HepG2 (cell line): ENCODE measurements around the gene GK. TPM values are rescaled to one million over a fixed set of nuclear protein-coding genes. Genes with fewer than 3 reads are reported as not detected.

Source experiments
- ARNTL ChIP-seq: sonication (generic); formaldehyde crosslinking; IDR thresholded peaks from 2 replicates; pipeline ENCODE4 v1.4.0; 2020; ENCODE audit warnings: mild to moderate bottlenecking, missing genetic modification reagents
- ATRX ChIP-seq: sonication (generic); formaldehyde crosslinking; IDR thresholded peaks from 2 replicates; pipeline ENCODE4 v1.4.0; 2020; ENCODE audit warnings: missing genetic modification reagents, borderline replicate concordance
- CEBPG ChIP-seq: IDR thresholded peaks from 2 replicates; pipeline ENCODE4 v1.6.1; 2016
- FOXC1 ChIP-seq: sonication (generic); formaldehyde crosslinking; IDR thresholded peaks from 2 replicates; pipeline ENCODE4 v1.8.0; 2022; ENCODE audit warnings: mild to moderate bottlenecking, missing genetic modification reagents, borderline replicate concordance
- MAFF ChIP-seq: IDR thresholded peaks from 2 replicates; pipeline ENCODE4 v1.6.1; 2011; ENCODE audit warnings: low read depth, low read length, improper control_type of control experiment
- MAFK ChIP-seq, 2 experiments: IDR thresholded peaks in 1 of 2; conservative IDR thresholded peaks in 1 of 2; 2 replicates each; pipeline ENCODE4 v1.6.1; 2011; ENCODE audit warnings: improper control_type of control experiment in 2 of 2, low read length in 2 of 2
- RAD21 ChIP-seq: fragments of 450-650 bp; formaldehyde crosslinking; IDR thresholded peaks from 2 replicates; pipeline ENCODE4 v1.5.0; 2020; ENCODE audit warnings: mild to moderate bottlenecking
- RBM22 ChIP-seq: fragments of 200-400 bp; formaldehyde crosslinking; optimal IDR thresholded peaks from 2 replicates; pipeline ENCODE3; 2017; ENCODE audit warnings: mild to moderate bottlenecking, low read length, moderate library complexity
- SETDB1 ChIP-seq: sonication (generic); formaldehyde crosslinking; IDR thresholded peaks from 2 replicates; pipeline ENCODE4 v1.5.1; 2020; ENCODE audit warnings: missing genetic modification reagents, mild to moderate bottlenecking, borderline replicate concordance
- STAG1 ChIP-seq: sonication (generic); formaldehyde crosslinking; IDR thresholded peaks from 2 replicates; pipeline ENCODE4 v1.4.0; 2020; ENCODE audit warnings: missing genetic modification reagents
- XRCC5 ChIP-seq: fragments of 200-400 bp; formaldehyde crosslinking; optimal IDR thresholded peaks from 2 replicates; pipeline ENCODE3; 2017; ENCODE audit warnings: mild to moderate bottlenecking, low read length
- ZNF512B ChIP-seq: sonication (generic); formaldehyde crosslinking; IDR thresholded peaks from 2 replicates; pipeline ENCODE4 v1.5.1; 2020; ENCODE audit warnings: missing genetic modification reagents, mild to moderate bottlenecking, borderline replicate concordance
- ZNF597 ChIP-seq: sonication (generic); formaldehyde crosslinking; IDR thresholded peaks from 2 replicates; pipeline ENCODE4 v1.5.0; 2020; ENCODE audit warnings: missing genetic modification reagents
- ZNF713 ChIP-seq: sonication (generic); formaldehyde crosslinking; IDR thresholded peaks from 2 replicates; pipeline ENCODE4 v1.4.0; 2020; ENCODE audit warnings: mild to moderate bottlenecking, missing genetic modification reagents
- ZNF770 ChIP-seq: sonication (generic); formaldehyde crosslinking; IDR thresholded peaks from 2 replicates; pipeline ENCODE4 v1.5.0; 2020; ENCODE audit warnings: mild to moderate bottlenecking, missing genetic modification reagents
- polyA plus RNA-seq, 8 experiments: library from polyadenylated mRNA; depleted of rRNA in 3 of 8; stranded (reverse) in 7 of 8; unstranded in 1 of 8; fragments of >200 nt; fragmentation: Illumina TruSeq in 4 of 8; extraction: Trizol in 4 of 8; gene quantifications; 2 replicates each; pipeline versions ENCODE4 v1.2.1 to v1.2.3, GENCODE V29; 2011 to 2016; ENCODE audit warnings: low read depth in 4 of 8, missing spikeins in 1 of 8, mixed read lengths in 1 of 8; ENCODE audit not compliant: insufficient read depth in 1 of 8
- total RNA-seq, 5 experiments: library from RNA; depleted of rRNA; stranded (reverse); fragments of >200 nt; fragmentation: Illumina TruSeq; extraction: Trizol; gene quantifications; 2 replicates each; pipeline ENCODE4 v1.2.3, GENCODE V29; 2016; ENCODE audit warnings: low read depth in 1 of 5
- TF ChIP-seq, protein P1 (sequence below): sonication (generic); formaldehyde crosslinking; IDR thresholded peaks from 2 replicates; pipeline ENCODE4 v1.5.0; 2020; ENCODE audit warnings: mild to moderate bottlenecking, missing genetic modification reagents, moderate library complexity

GK gene
- total and polyA plus RNA-seq, 2 of the 13 experiments (the other 11 are each of a cell fraction or from before 2014, with no cell fraction given), result 64.2 to 265 TPM

- no peak for TF ChIP-seq ZNF512B (CRISPR knock-in tag)
- TF ChIP-seq STAG1 (CRISPR knock-in tag), result peak; percentile 58
- peak; percentile 29; the same call in 1 of the 2 replicates for TF ChIP-seq RAD21 (CRISPR knock-in tag)
- TF ChIP-seq CEBPG (CRISPR knock-in tag), result peak; percentile 72
- no peak for TF ChIP-seq ZNF713 (CRISPR knock-in tag)
- peak; percentile 71 for TF ChIP-seq RBM22
- TF ChIP-seq XRCC5, result no peak
- TF ChIP-seq MAFF, result peak; percentile 56
- TF ChIP-seq, protein P1, sequence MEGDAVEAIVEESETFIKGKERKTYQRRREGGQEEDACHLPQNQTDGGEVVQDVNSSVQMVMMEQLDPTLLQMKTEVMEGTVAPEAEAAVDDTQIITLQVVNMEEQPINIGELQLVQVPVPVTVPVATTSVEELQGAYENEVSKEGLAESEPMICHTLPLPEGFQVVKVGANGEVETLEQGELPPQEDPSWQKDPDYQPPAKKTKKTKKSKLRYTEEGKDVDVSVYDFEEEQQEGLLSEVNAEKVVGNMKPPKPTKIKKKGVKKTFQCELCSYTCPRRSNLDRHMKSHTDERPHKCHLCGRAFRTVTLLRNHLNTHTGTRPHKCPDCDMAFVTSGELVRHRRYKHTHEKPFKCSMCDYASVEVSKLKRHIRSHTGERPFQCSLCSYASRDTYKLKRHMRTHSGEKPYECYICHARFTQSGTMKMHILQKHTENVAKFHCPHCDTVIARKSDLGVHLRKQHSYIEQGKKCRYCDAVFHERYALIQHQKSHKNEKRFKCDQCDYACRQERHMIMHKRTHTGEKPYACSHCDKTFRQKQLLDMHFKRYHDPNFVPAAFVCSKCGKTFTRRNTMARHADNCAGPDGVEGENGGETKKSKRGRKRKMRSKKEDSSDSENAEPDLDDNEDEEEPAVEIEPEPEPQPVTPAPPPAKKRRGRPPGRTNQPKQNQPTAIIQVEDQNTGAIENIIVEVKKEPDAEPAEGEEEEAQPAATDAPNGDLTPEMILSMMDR (CRISPR knock-in tag), result peak; percentile 53
- TF ChIP-seq ARNTL, result no peak
- peak; percentile 60 to 72 for TF ChIP-seq MAFK (conservative IDR thresholded peaks at IDR 0.05 in 1 of 2, IDR thresholded peaks at IDR 0.05 in 1 of 2; ENCODE audit: low read length in 2 of 2)
- no peak for TF ChIP-seq FOXC1 (CRISPR knock-in tag)
- TF ChIP-seq ZNF770 (CRISPR knock-in tag), result no peak
- no peak for TF ChIP-seq SETDB1 (CRISPR knock-in tag)
- TF ChIP-seq ZNF597 (CRISPR knock-in tag), result no peak
- TF ChIP-seq ATRX (CRISPR knock-in tag), result no peak
Measured at GRCh38 chrX:30713061-30713525, 59.9 kb downstream of the GK start (continued).
